DND-41 (cell line): ENCODE measurements around the gene SYNRG.

Source experiments
- ATAC-seq: fragments of 200-7000 bp; cut with Tn5 transposase; 3 replicates; pipeline ENCODE4 v1.9.1; 2021; ENCODE audit warnings: low read depth; ENCODE audit not compliant: insufficient read depth
- DNase-seq: peaks from one replicate; pipeline ENCODE4 v3.0.0-alpha.2; 2020
- H2AFZ ChIP-seq: 2 replicates; pipeline ENCODE4 v1.6.0; 2012; ENCODE audit warnings: low read depth, low read length
- H3K27ac ChIP-seq: 2 replicates; pipeline ENCODE4 v1.5.1; 2012; ENCODE audit warnings: low read length, inconsistent platforms
- H3K27me3 ChIP-seq: fragments of 200-600 bp; sonication (generic); 2 replicates; pipeline ENCODE4 v1.6.0; 2012; ENCODE audit warnings: low read length, mild to moderate bottlenecking, inconsistent platforms; ENCODE audit not compliant: insufficient read depth, poor library complexity
- H3K36me3 ChIP-seq: 2 replicates; pipeline ENCODE4 v1.5.1; 2012; ENCODE audit warnings: low read length, inconsistent platforms; ENCODE audit not compliant: insufficient read depth
- H3K4me1 ChIP-seq: 2 replicates; pipeline ENCODE4 v1.5.1; 2012; ENCODE audit warnings: mild to moderate bottlenecking, low read length; ENCODE audit not compliant: insufficient read depth
- H3K4me2 ChIP-seq: 2 replicates; pipeline ENCODE4 v1.6.0; 2012; ENCODE audit warnings: mild to moderate bottlenecking, moderate library complexity, low read length, inconsistent platforms; ENCODE audit not compliant: insufficient read depth
- H3K4me3 ChIP-seq, 2 experiments: fragments of 200-600 bp in 1 of 2; shearing (Covaris generic) in 1 of 2; 2 replicates each; pipeline ENCODE4 v1.5.1; 2012 to 2016; ENCODE audit warnings: inconsistent platforms in 2 of 2, low read length in 2 of 2, mild to moderate bottlenecking in 2 of 2, low read depth in 1 of 2, moderate library complexity in 1 of 2
- H3K79me2 ChIP-seq: 2 replicates; pipeline ENCODE4 v1.6.0; 2012; ENCODE audit warnings: low read length, inconsistent platforms; ENCODE audit not compliant: insufficient read depth
- H3K9ac ChIP-seq: 2 replicates; pipeline ENCODE4 v1.6.0; 2012; ENCODE audit warnings: low read depth, mild to moderate bottlenecking, inconsistent platforms, low read length, moderate library complexity
- H3K9me3 ChIP-seq: 2 replicates; pipeline ENCODE4 v1.5.1; 2012; ENCODE audit warnings: low read length, moderate library complexity, mild to moderate bottlenecking, inconsistent platforms; ENCODE audit not compliant: insufficient read depth, severe bottlenecking
- H4K20me1 ChIP-seq: 2 replicates; pipeline ENCODE4 v1.6.0; 2012; ENCODE audit warnings: low read length; ENCODE audit not compliant: insufficient read depth
- CTCF ChIP-seq: IDR thresholded peaks from 2 replicates; pipeline ENCODE4 v1.5.1; 2012; ENCODE audit warnings: borderline replicate concordance, low read length, moderate library complexity, mild to moderate bottlenecking; ENCODE audit not compliant: poor library complexity, severe bottlenecking; ENCODE audit errors: extremely low read depth
- EZH2 ChIP-seq: IDR thresholded peaks from 3 replicates; pipeline ENCODE4 v1.6.1; 2012; ENCODE audit warnings: borderline replicate concordance, low read depth, mild to moderate bottlenecking, moderate library complexity, low read length, inconsistent platforms; ENCODE audit not compliant: severe bottlenecking

SYNRG gene

GRCh38 chr17:37555386-37555785 lies 53.8 kb downstream of the SYNRG start:
- Histone ChIP-seq H3K4me2 (no peak overlapping the region), H3K27me3 (no peaks in the 10 kb centered on the region), H3K27ac (no peak overlapping the region), H3K79me2 (peaks cover 8% of the 10 kb centered on the region; the same call in 1 of the 2 replicates), H2AFZ (no peak overlapping the region), H3K9ac (no peak overlapping the region), H3K36me3 (peaks cover 76% of the 10 kb centered on the region), H4K20me1 (no peaks in the 10 kb centered on the region), H3K4me3 (no peak overlapping the region), H3K4me1 (no peaks in the 10 kb centered on the region), H3K9me3 (no peaks in the 10 kb centered on the region)
- TF ChIP-seq EZH2 = no peak
- no peak for TF ChIP-seq CTCF
- no peak for ATAC-seq
- no peak for DNase-seq

- no peak overlapping the region for H3K4me2 ChIP-seq
- H3K4me3 ChIP-seq = no peak overlapping the region
- peaks cover 63% of the 10 kb centered on the region for H3K36me3 ChIP-seq
- H3K4me1 ChIP-seq = no peaks in the 10 kb centered on the region
- no peak overlapping the region for H3K27ac ChIP-seq
- DNase-seq (no peak), ATAC-seq (no peak)
- H3K79me2 ChIP-seq = peaks cover 16% of the 10 kb centered on the region
- no peak overlapping the region for H2AFZ ChIP-seq
- no peak overlapping the region for H3K9ac ChIP-seq
- H4K20me1 ChIP-seq = peaks cover 3% of the 10 kb centered on the region; the same call in 1 of the 2 replicates
- H3K9me3 ChIP-seq = no peaks in the 10 kb centered on the region
- H3K27me3 ChIP-seq = no peaks in the 10 kb centered on the region
- no peak for TF ChIP-seq CTCF
- TF ChIP-seq EZH2 = no peak
Observed at GRCh38 chr17:37553401-37553966, 55.7 kb downstream of the SYNRG start.

- Histone ChIP-seq H3K36me3 (peaks cover 47% of the 10 kb centered on the region), H3K9ac (no peak overlapping the region), H3K27ac (no peak overlapping the region)
Observed at GRCh38 chr17:37551788-37552187, 57.4 kb downstream of the SYNRG start.

GRCh38 chr17:37547986-37548385 lies 61.2 kb downstream of the SYNRG start:
- Histone ChIP-seq H3K27me3 (no peaks in the 10 kb centered on the region), H3K4me1 (no peaks in the 10 kb centered on the region), H2AFZ (no peak overlapping the region), H3K4me3 (no peak overlapping the region), H3K27ac (no peak overlapping the region), H3K79me2 (peaks cover 22% of the 10 kb centered on the region), H3K4me2 (no peak overlapping the region), H3K9me3 (no peaks in the 10 kb centered on the region), H4K20me1 (peaks cover 3% of the 10 kb centered on the region; the same call in 1 of the 2 replicates), H3K9ac (no peak overlapping the region), H3K36me3 (peaks cover 35% of the 10 kb centered on the region)
- no peak for ATAC-seq
- TF ChIP-seq EZH2 (no peak), CTCF (no peak)
- no peak for DNase-seq

More at GRCh38 chr17:37551788-37552187, 57.4 kb downstream of the SYNRG start:
- no peak overlapping the region for H3K4me3 ChIP-seq
- H3K9me3 ChIP-seq = no peaks in the 10 kb centered on the region
- no peak for TF ChIP-seq EZH2
- no peak overlapping the region for H2AFZ ChIP-seq
- peaks cover 16% of the 10 kb centered on the region for H3K79me2 ChIP-seq
- DNase-seq = no peak
- no peak for ATAC-seq
- H3K27me3 ChIP-seq = no peaks in the 10 kb centered on the region
- H4K20me1 ChIP-seq = peaks cover 3% of the 10 kb centered on the region; the same call in 1 of the 2 replicates
- no peak overlapping the region for H3K4me2 ChIP-seq
- no peaks in the 10 kb centered on the region for H3K4me1 ChIP-seq
